HG03558 (cell line): ENCODE data around the gene ECHDC3.

Experiments used
- ATAC-seq: cut with Tn5 transposase; IDR thresholded peaks from one replicate; pipeline ENCODE4 v1.9.1; 2021; ENCODE audit warnings: moderate number of reproducible peaks; ENCODE audit not compliant: unreplicated experiment; ENCODE audit errors: extremely low read depth

ECHDC3 gene

GRCh38 chr10:11772575-11773288 is 30.6 kb downstream of the ECHDC3 start:
- ATAC-seq = no peak

- no peak for ATAC-seq
Measured at GRCh38 chr10:11773761-11774441, 31.7 kb downstream of the ECHDC3 start.

DNA sequence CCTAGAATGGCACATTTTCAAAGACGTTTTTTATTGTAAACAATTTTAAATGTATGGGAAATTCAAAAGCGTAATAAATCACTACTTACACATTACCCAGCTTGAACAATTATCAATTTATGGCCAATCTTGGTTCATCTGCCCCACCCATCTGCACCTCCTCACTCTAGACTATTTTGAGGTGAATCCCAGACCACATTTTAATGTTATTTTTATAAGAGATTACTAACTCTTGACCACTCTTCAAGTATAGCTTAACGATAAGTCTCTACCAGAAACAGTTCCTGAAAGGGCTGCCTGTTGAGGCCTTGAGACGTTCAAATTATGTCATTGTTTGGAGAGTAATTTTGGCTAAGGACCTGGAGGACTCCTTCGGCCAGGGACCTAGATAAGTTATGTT is 33.2 kb downstream of the ECHDC3 start:
- no peak for ATAC-seq

DNA sequence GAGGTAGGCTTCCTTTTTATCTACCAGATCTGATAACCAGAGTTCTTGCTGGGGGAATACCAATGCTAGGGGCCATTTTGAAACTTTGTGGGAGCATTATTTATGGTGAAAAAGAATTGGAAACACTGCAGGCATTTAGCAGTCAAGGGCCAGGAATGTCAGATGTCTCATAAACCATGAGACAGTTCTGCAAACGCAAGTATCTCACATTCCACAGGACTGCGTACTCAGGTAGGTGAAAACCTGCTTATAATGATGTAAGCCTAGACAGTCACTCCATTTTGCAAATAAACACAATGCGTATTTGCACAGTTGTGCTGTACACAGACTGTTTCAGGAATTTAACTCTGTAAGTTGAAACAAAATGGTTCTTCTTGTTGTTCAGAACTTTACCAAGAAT is 33.9 kb downstream of the ECHDC3 start:
- ATAC-seq = no peak

GRCh38 chr10:11781114-11781513 is 38.9 kb downstream of the ECHDC3 start:
- no peak for ATAC-seq

DNA sequence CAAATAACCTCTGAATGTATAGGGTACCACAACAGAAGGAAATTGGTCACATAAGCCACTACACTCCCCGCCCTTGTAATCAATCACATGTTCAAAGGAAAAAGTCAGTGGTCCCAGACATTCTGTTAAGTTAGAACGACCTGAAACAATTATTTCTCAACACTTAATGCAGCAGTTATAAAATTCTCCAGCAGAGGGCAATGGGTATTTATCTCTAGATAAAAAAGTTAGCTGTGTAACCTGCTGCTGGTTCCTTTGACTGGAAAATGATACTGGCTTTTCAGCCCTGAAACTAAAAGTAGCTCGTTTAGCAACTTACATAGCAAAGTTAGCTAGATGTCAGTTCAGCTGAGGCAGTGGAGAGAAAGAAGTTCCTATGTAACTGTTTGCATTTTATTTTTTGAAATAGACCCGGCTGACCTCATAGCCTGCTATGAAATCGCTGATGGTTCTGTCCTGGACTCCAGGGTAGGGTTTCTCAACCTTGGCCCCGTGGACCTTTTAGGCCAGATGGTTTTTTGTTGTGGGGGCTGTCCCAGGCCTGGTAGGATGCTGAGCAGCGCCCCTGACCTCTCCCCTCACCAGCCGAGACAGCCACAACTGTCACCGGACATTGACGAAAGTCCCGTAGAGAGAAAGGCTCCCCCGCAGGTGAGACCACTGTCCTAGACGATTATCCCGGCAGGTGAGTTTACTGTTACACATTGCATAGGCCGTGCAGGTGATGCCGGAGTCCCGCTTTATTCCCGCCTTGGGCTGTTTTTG is 40.8 kb downstream of the ECHDC3 start:
- ATAC-seq = peak; percentile 52

GRCh38 chr10:11783558-11783865 is 41.3 kb downstream of the ECHDC3 start:
- no peak for ATAC-seq

DNA sequence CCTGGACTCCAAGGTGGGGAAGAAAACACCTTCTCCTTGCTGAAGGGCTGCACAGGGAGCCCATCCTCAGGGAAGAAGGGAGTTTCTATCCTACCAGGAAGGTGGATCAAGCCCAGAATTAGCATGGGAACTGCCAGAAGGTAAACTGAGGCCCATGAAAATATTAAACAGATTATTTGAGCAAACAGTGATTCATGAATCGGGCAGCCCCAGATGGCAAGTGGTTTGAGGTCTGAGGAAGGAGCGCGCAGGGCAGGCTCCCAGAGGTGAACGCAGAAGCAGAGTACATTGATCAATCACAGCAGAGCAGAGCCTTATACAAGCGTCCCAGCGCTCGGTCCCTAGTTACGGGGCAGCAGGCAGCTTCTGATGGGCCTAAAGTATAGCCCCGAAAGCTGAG is 45.2 kb downstream of the ECHDC3 start:
- ATAC-seq = no peak

DNA sequence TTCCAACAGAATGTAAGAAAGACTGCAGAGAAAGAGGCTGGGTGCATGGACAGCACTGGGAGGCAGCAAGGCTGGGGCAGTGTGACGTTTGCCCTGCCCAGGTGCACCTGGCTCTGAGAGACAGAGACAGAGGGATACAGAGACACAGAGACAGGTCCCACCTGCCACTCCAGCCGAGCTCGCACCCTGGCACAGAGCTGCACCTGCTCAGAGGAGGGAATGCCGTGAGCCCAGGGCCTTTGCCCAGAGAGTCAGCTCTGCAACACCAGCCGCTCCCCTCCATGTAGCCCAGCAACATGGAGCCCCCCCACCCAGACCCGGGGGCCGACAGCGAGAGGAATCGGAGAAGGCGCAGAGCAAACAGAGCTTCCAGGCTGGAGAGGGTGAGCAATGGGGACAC is 45.7 kb downstream of the ECHDC3 start:
- ATAC-seq = no peak

GRCh38 chr10:11789306-11789705 is 47.1 kb downstream of the ECHDC3 start:
- ATAC-seq = no peak

DNA sequence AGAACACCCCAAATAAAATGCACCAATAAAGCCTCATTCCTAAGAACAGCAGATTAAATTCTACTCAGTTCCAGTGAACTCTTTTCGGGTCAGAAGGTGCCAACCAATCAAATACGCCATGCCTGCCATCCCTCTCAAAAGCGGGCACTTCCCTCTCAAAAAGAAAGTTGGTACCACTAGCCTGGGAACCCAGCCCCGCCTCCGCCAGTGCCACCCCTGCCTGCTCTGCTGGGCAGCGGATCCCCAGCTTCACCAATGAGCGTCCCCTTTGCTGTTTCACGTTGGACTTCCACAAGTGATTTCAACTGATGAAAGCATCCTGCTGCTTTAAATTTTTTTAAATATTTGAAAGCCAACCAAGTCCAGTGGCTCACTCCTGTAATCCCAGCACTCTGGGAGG is 47.8 kb downstream of the ECHDC3 start:
- no peak for ATAC-seq

DNA sequence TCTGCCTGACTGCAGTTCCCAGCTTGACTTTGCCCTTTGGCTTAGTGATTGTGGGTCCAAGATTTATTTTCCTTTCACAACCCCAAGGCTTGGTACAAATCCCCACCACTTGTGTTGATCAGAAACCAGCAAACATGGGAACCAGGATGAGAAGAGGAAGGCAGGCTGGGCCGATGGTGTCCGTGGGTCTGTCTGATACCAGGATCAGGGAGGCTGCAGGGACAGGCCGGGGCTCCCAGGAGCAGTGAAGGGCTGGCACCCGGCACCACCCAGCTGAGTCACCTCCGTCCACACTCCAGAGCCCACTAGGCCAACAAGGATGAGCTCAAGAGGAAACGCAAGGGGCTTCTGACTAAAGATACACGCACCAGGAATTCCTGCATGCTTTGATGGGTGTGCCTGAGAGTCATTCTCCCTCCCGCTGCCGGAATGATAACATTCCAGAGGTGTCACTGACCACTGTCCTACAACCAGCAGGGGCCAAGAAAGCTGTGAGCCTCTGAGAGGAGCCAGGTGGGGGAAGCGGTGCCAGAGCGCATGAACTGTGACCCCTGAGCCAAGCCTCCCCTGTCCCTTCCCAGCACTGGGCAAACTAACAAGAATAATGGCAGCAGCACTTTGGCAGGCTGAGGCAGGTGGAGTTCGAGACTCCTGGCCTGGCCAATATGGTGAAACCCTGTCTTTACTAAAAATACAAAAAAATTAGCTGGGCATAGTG is 51.7 kb downstream of the ECHDC3 start:
- ATAC-seq = no peak

- ATAC-seq = no peak
Measured at GRCh38 chr10:11794566-11794965, 52.4 kb downstream of the ECHDC3 start.

DNA sequence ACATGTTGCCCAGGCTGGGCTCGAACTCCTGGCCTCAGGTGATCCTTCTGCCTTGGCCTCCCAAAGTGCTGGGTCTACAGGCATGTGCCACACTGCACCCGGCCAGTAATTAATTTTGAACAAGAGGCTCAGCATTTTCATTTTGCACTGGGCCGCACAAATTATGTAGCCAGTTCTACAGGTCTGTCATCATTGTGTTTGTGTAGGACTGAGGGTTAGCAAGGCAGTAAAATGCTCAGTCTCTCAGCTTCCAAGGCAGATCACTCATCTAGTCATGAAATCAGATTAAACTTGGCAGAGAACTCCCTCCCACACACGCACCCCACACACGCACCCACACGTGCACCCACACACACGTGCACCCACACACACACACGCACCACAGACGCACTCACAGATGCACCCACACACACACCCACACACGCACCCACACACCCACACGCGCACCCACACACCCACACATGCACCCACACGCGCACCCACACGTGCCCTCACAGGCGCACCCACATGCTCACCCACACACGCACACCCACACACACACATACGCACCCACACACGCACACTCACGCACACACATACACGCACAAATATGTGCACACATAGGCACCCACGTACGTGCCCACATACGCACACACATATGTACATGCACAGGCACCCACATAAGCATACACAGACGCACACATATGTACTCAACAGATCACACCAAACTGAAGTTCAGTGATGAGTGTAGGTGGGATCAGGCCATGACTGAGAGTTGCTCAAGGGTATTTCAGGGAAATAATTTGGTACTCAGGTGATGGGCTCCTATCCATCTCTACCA is 53.1 kb downstream of the ECHDC3 start:
- ATAC-seq = no peak

DNA sequence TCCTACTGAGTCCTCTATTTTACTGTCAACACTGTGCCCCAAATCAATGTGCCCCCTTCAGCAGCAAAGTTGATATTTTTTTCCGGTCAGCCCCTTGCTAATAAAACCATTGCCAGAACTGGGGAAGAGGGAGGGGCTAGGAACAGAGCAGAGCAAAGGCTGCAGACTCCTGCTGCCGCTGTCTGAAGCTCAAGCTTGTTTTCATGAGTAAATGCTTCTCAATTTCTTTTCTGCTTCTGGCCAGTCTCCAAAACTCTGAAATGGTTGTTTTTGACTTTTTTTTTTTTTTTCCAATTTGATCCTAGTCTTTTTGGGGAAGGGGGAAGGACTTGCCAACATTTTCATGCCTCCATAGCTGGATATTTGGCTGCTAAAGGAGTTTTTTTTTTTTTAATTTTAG is 54.3 kb downstream of the ECHDC3 start:
- ATAC-seq = no peak

GRCh38 chr10:11797281-11797680 is 55.1 kb downstream of the ECHDC3 start:
- ATAC-seq = no peak

- ATAC-seq = no peak
Measured at GRCh38 chr10:11797847-11798633, 55.9 kb downstream of the ECHDC3 start.

- no peak for ATAC-seq
Measured at GRCh38 chr10:11798845-11799735, 56.9 kb downstream of the ECHDC3 start.
